KMS-11 (cell line): ENCODE data around the gene DHCR7.

Experiments used
- H2AFZ ChIP-seq: fragments of 200-600 bp; sonication (generic); 2 replicates; pipeline ENCODE4 v1.6.1; 2016; ENCODE audit warnings: antibody characterized with exemption, mixed run types, low read depth
- H3K27ac ChIP-seq: fragments of 200-600 bp; sonication (generic); 2 replicates; pipeline ENCODE4 v1.6.1; 2016; ENCODE audit warnings: mild to moderate bottlenecking, mixed run types
- H3K27me3 ChIP-seq: fragments of 200-600 bp; sonication (generic); 2 replicates; pipeline ENCODE4 v1.6.1; 2017; ENCODE audit warnings: mild to moderate bottlenecking, low read depth, mixed run types, moderate library complexity; ENCODE audit not compliant: insufficient read depth
- H3K36me3 ChIP-seq: fragments of 200-600 bp; sonication (generic); 2 replicates; pipeline ENCODE4 v1.6.1; 2017; ENCODE audit warnings: mild to moderate bottlenecking, mixed run types; ENCODE audit not compliant: insufficient read depth
- H3K4me1 ChIP-seq: fragments of 200-600 bp; sonication (generic); 2 replicates; pipeline ENCODE4 v1.6.1; 2016; ENCODE audit warnings: mild to moderate bottlenecking, low read depth, mixed run types; ENCODE audit not compliant: poor library complexity, severe bottlenecking
- H3K4me2 ChIP-seq: fragments of 200-600 bp; sonication (generic); 2 replicates; pipeline ENCODE4 v1.7.0; 2016; ENCODE audit warnings: mild to moderate bottlenecking, mixed run types
- H3K4me3 ChIP-seq: fragments of 200-600 bp; sonication (generic); IDR thresholded peaks from 2 replicates; pipeline ENCODE4 v1.6.1; 2017; ENCODE audit warnings: low read depth, low read length, mixed read lengths; ENCODE audit not compliant: insufficient read depth
- H3K79me2 ChIP-seq: fragments of 200-600 bp; sonication (generic); 2 replicates; pipeline ENCODE4 v1.6.1; 2016; ENCODE audit warnings: low read depth, mixed run types; ENCODE audit not compliant: insufficient read depth
- H3K9ac ChIP-seq: fragments of 200-600 bp; sonication (generic); 2 replicates; pipeline ENCODE4 v1.6.1; 2016; ENCODE audit warnings: mild to moderate bottlenecking, mixed run types
- H4K20me1 ChIP-seq: fragments of 200-600 bp; sonication (generic); 2 replicates; pipeline ENCODE4 v1.6.1; 2016; ENCODE audit warnings: mild to moderate bottlenecking, mixed run types; ENCODE audit not compliant: insufficient read depth
- CTCF ChIP-seq: fragments of 200-600 bp; sonication (generic); conservative IDR thresholded peaks from 2 replicates; pipeline ENCODE4 v1.6.1; 2017; ENCODE audit warnings: low read depth, mild to moderate bottlenecking, antibody characterized with exemption, low read length, moderate library complexity, mixed read lengths

DHCR7 gene

GRCh38 chr11:71420455-71421241, 27.5 kb downstream of the DHCR7 start:
- Histone ChIP-seq H3K79me2 (no peaks in the 10 kb centered on the region), H3K27ac (no peak overlapping the region), H2AFZ (no peak overlapping the region), H3K4me2 (no peak overlapping the region), H3K27me3 (no peaks in the 10 kb centered on the region), H3K4me3 (no peak overlapping the region), H4K20me1 (no peaks in the 10 kb centered on the region), H3K9ac (no peak overlapping the region), H3K4me1 (peaks cover 5% of the 10 kb centered on the region), H3K36me3 (no peaks in the 10 kb centered on the region)
- TF ChIP-seq CTCF = peak; percentile 69

GRCh38 chr11:71418643-71419042, 29.6 kb downstream of the DHCR7 start:
- no peak overlapping the region for H3K27ac ChIP-seq
- no peak for TF ChIP-seq CTCF
- no peak overlapping the region for H2AFZ ChIP-seq
- no peak overlapping the region for H3K9ac ChIP-seq
- H3K4me3 ChIP-seq = no peak overlapping the region
- peaks cover 5% of the 10 kb centered on the region for H3K4me1 ChIP-seq
- H4K20me1 ChIP-seq = no peaks in the 10 kb centered on the region
- no peaks in the 10 kb centered on the region for H3K79me2 ChIP-seq
- H3K27me3 ChIP-seq = no peaks in the 10 kb centered on the region
- H3K36me3 ChIP-seq = no peaks in the 10 kb centered on the region
- H3K4me2 ChIP-seq = no peak overlapping the region

DNA sequence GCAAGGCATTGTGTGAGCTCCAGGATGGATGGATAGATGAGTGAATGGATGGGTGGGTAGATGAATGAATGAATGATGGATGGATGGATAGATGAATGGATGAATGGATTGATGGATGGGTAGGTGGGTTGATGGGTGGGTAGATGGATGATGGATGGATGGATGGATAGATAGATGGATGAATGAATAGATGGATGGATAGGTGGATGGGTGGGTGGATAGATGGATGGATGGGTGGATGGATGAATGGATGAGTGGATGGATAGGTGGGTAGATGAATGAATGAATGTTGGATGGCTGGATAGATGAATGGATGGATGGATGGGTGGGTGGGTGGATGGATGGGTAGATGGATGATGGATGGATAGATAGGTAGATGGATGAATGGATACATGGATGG, 33.5 kb downstream of the DHCR7 start:
- H4K20me1 ChIP-seq = no peaks in the 10 kb centered on the region
- H3K79me2 ChIP-seq = no peaks in the 10 kb centered on the region
- H3K27ac ChIP-seq = no peak overlapping the region
- no peak for TF ChIP-seq CTCF
- H3K9ac ChIP-seq = no peak overlapping the region
- H3K27me3 ChIP-seq = no peaks in the 10 kb centered on the region
- no peak overlapping the region for H3K4me2 ChIP-seq
- no peaks in the 10 kb centered on the region for H3K36me3 ChIP-seq
- peaks cover 5% of the 10 kb centered on the region for H3K4me1 ChIP-seq
- H2AFZ ChIP-seq = no peak overlapping the region
- no peak overlapping the region for H3K4me3 ChIP-seq

- no peaks in the 10 kb centered on the region for H4K20me1 ChIP-seq
- no peak overlapping the region for H3K4me3 ChIP-seq
- H3K36me3 ChIP-seq = no peaks in the 10 kb centered on the region
- no peaks in the 10 kb centered on the region for H3K27me3 ChIP-seq
- H3K4me1 ChIP-seq = peaks cover under 1% of the 10 kb centered on the region
- no peaks in the 10 kb centered on the region for H3K79me2 ChIP-seq
- H3K27ac ChIP-seq = no peak overlapping the region
- no peak overlapping the region for H2AFZ ChIP-seq
- H3K9ac ChIP-seq = no peak overlapping the region
- H3K4me2 ChIP-seq = no peak overlapping the region
- TF ChIP-seq CTCF = no peak
These were observed 37.7 kb downstream of the DHCR7 start for GRCh38 chr11:71410363-71410966.
